NCI-H460 (cell line): Measurements from ENCODE around the gene PRPF8. TPM values are rescaled to one million over a fixed set of nuclear protein-coding genes. Genes with fewer than 3 reads are reported as not detected.

ENCODE experiments used
- DNase-seq: peaks from one replicate; pipeline ENCODE4 v3.0.0-alpha.2; 2016; ENCODE audit warnings: low read depth; ENCODE audit errors: extremely low read depth
- small RNA-seq, 2 experiments: library from RNA; depleted of rRNA; stranded (forward); fragments of <200 nt; gene quantifications; one replicate each; pipeline ENCODE3, GENCODE V24; 2014
- total RNA-seq: library from RNA; depleted of rRNA; stranded (reverse); fragments of >200 nt; shearing (Covaris generic); gene quantifications from 2 replicates; pipeline ENCODE4 v1.2.3, GENCODE V29; 2014; rRNA removed

Gene PRPF8
- total RNA-seq, 1 experiment from 2014 or later = 113 TPM

GRCh38 chr17:1604831-1605528 is 79.7 kb downstream of the PRPF8 start:
- DNase-seq = no peak

GRCh38 chr17:1601571-1601970 is 83.1 kb downstream of the PRPF8 start:
- DNase-seq = no peak

Small RNA genes within 50 kb of the gene (small RNA-seq; reads per million reads assigned to genes)
- gene RN7SL105P = 0 to 0.06 reads per million in 2 experiments

Other genes starting within 250 kb of the PRPF8 start
- 73.2 and 74.7 TPM in 2 replicates for gene CRK, start 228.6 kb downstream of the PRPF8 start, total RNA-seq
- gene MYO1C, start 192.2 kb downstream of the PRPF8 start, total RNA-seq = 76.2 and 78.8 TPM in 2 replicates
- gene INPP5K, start 168.3 kb downstream of the PRPF8 start, total RNA-seq = 20.0 and 35.9 TPM in 2 replicates
- 26.6 and 28.4 TPM in 2 replicates for gene PITPNA, start 122.1 kb downstream of the PRPF8 start, total RNA-seq
- gene SLC43A2, start 56.0 kb downstream of the PRPF8 start, total RNA-seq = 0.92 and 1.3 TPM in 2 replicates
- gene SCARF1, start 39.1 kb downstream of the PRPF8 start, total RNA-seq = 0.23 TPM in 1 of 2 replicates, not detected in the other
- gene RILP, start 35.0 kb downstream of the PRPF8 start, total RNA-seq = 1.2 and 2.1 TPM in 2 replicates
- gene TLCD2, start 25.5 kb upstream of the PRPF8 start, total RNA-seq = 0.98 and 1.6 TPM in 2 replicates
- 12.2 and 12.6 TPM in 2 replicates for gene WDR81, start 39.8 kb upstream of the PRPF8 start, total RNA-seq
- gene SERPINF2, start 58.0 kb upstream of the PRPF8 start, total RNA-seq = 0.09 TPM in 1 of 2 replicates, not detected in the other
- not detected in 2 replicates for gene SERPINF1, start 77.2 kb upstream of the PRPF8 start, total RNA-seq
- gene SMYD4, start 145.0 kb upstream of the PRPF8 start, total RNA-seq = 5.3 and 6.5 TPM in 2 replicates
- 11.3 and 19.3 TPM in 2 replicates for gene RPA1, start 145.1 kb upstream of the PRPF8 start, total RNA-seq